Neuronal stem cell (in vitro differentiated cells): Measurements from ENCODE around the gene TPST2.

Source experiments
- DNase-seq: peaks from one replicate; pipeline ENCODE4 v3.0.0-alpha.2; 2013; ENCODE audit warnings: low spot score
- H2AFZ ChIP-seq: one replicate; pipeline ENCODE4 v1.6.1; 2013; ENCODE audit warnings: mild to moderate bottlenecking, low read length, inconsistent platforms
- H2AK5ac ChIP-seq: 2 replicates; pipeline ENCODE4 v1.6.1; 2013; ENCODE audit warnings: low read depth, mild to moderate bottlenecking, inconsistent platforms, low read length, moderate library complexity, mixed read lengths
- H2BK120ac ChIP-seq: 2 replicates; pipeline ENCODE4 v1.6.1; 2013; ENCODE audit warnings: low read depth, mild to moderate bottlenecking, inconsistent platforms, low read length, moderate library complexity, mixed read lengths
- H2BK12ac ChIP-seq: one replicate; pipeline ENCODE4 v1.6.1; 2013; ENCODE audit warnings: low read length, inconsistent platforms
- H2BK15ac ChIP-seq: 2 replicates; pipeline ENCODE4 v1.6.1; 2013; ENCODE audit warnings: mild to moderate bottlenecking, low read length, inconsistent platforms, mixed read lengths
- H2BK5ac ChIP-seq: one replicate; pipeline ENCODE4 v1.6.1; 2013; ENCODE audit warnings: inconsistent platforms, mild to moderate bottlenecking, low read length, moderate library complexity
- H3K14ac ChIP-seq: one replicate; pipeline ENCODE4 v1.6.1; 2013; ENCODE audit warnings: low read length, inconsistent platforms
- H3K18ac ChIP-seq: 2 replicates; pipeline ENCODE4 v1.6.1; 2013; ENCODE audit warnings: low read length, inconsistent platforms
- H3K23ac ChIP-seq: 2 replicates; pipeline ENCODE4 v1.6.1; 2013; ENCODE audit warnings: low read depth, mild to moderate bottlenecking, mixed read lengths, low read length, inconsistent platforms; ENCODE audit not compliant: poor library complexity
- H3K27ac ChIP-seq: replicated peaks from 3 replicates; pipeline ENCODE4 v1.5.1; 2013; ENCODE audit warnings: low read length, inconsistent platforms
- H3K27me3 ChIP-seq, 3 experiments: 2 replicates each; pipeline ENCODE4 v1.6.1; 2013; ENCODE audit warnings: low read length in 3 of 3, mild to moderate bottlenecking in 2 of 3, inconsistent platforms in 1 of 3, low read depth in 1 of 3, mixed read lengths in 1 of 3, moderate library complexity in 1 of 3; ENCODE audit not compliant: control insufficient read depth in 3 of 3, insufficient read depth in 3 of 3
- H3K36me3 ChIP-seq, 2 donors: replicated peaks in 1 of 2; 2 replicates each; pipeline ENCODE4 v1.6.1; 2013; ENCODE audit warnings: low read length in 2 of 2; ENCODE audit not compliant: control insufficient read depth in 2 of 2, insufficient read depth in 2 of 2
- H3K4ac ChIP-seq: 2 replicates; pipeline ENCODE4 v1.6.1; 2013; ENCODE audit warnings: inconsistent platforms, mild to moderate bottlenecking, low read length, moderate library complexity
- H3K4me1 ChIP-seq, 2 donors: 1 replicate in 1 of 2; 2 replicates in 1 of 2; pipeline ENCODE4 v1.6.1; 2013; ENCODE audit warnings: low read length in 2 of 2, low read depth in 1 of 2; ENCODE audit not compliant: control insufficient read depth in 2 of 2, insufficient read depth in 1 of 2
- H3K4me2 ChIP-seq: one replicate; pipeline ENCODE4 v1.6.1; 2013; ENCODE audit warnings: mild to moderate bottlenecking, low read length, inconsistent platforms; ENCODE audit not compliant: insufficient read depth, poor library complexity, severe bottlenecking
- H3K4me3 ChIP-seq, 2 donors: 2 replicates each; pipeline ENCODE4 v1.5.1; 2013; ENCODE audit warnings: low read length in 2 of 2, mild to moderate bottlenecking in 2 of 2, inconsistent platforms in 1 of 2, moderate library complexity in 1 of 2
- H3K79me1 ChIP-seq: one replicate; pipeline ENCODE4 v1.6.1; 2013; ENCODE audit warnings: low read depth, mild to moderate bottlenecking, inconsistent platforms, low read length, moderate library complexity
- H3K9ac ChIP-seq: one replicate; pipeline ENCODE4 v1.6.1; 2013; ENCODE audit warnings: mild to moderate bottlenecking, low read depth, low read length, inconsistent platforms; ENCODE audit not compliant: poor library complexity
- H3K9me3 ChIP-seq, 2 donors: replicated peaks in 1 of 2; 2 replicates each; pipeline versions ENCODE3 to v1.6.1; 2013; ENCODE audit warnings: low read length in 2 of 2, mild to moderate bottlenecking in 2 of 2, inconsistent platforms in 1 of 2, low read depth in 1 of 2, mixed read lengths in 1 of 2, moderate library complexity in 1 of 2; ENCODE audit not compliant: control insufficient read depth in 2 of 2, insufficient read depth in 1 of 2
- H4K8ac ChIP-seq: one replicate; pipeline ENCODE4 v1.6.1; 2013; ENCODE audit warnings: low read depth, mild to moderate bottlenecking, inconsistent platforms, low read length, moderate library complexity
- H4K91ac ChIP-seq: one replicate; pipeline ENCODE4 v1.6.1; 2013; ENCODE audit warnings: low read length, low read depth, mild to moderate bottlenecking, inconsistent platforms; ENCODE audit not compliant: poor library complexity
- WGBS, 2 donors: extraction: QIAGEN DNeasy Blood & Tissue Kit; methylation state at CpG; one replicate each; pipeline ENCODE4 v1.1.7; 2013; ENCODE audit warnings: missing lambda C conversion rate in 2 of 2, mixed read lengths in 1 of 2; ENCODE audit not compliant: insufficient read length in 2 of 2, insufficient replicate concordance in 1 of 2; ENCODE audit errors: extremely low coverage in 2 of 2; 5-methylcytosine and 5-hydroxymethylcytosine counted together

Gene TPST2

DNA sequence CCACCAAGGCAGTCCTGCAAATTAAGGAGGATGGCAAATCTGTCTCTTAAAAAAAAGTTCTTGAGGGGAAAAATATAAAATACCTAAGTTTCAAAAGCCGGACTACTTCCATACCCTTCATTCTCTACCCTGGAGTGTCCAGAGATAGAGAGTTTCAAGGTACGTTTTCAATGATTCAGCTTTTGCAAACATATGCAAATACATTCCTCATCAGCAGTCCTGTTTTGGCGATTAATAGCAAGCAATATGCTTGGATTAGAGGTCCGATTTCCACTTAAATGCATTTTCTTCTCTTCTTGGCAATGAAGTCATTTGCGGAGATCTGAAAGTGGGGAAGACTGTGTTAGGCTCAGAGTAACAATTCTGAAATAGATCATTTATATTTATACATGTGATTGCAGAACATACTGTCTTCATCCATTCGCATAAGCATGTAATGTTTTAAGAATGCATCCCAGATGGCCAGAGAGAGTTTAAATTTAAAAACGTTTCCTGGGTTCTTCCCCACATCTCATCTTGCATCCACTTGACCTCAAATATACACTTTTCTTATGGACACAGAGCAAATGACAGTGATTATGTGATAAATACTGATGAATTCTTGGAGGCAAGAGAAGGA is 63.9 kb downstream of the TPST2 start:
- DNase-seq: no peak
- no peak overlapping the region for H3K27ac ChIP-seq
- H2BK15ac ChIP-seq: no peak overlapping the region
- H3K14ac ChIP-seq: no peak overlapping the region
- no peak overlapping the region for H3K9ac ChIP-seq
- no peak overlapping the region for H4K8ac ChIP-seq
- H3K4me1 ChIP-seq: no peaks in the 10 kb centered on the region
- H3K4ac ChIP-seq: no peak overlapping the region
- no peak overlapping the region for H2AFZ ChIP-seq
- H2BK5ac ChIP-seq: no peak overlapping the region
- no peak overlapping the region for H3K23ac ChIP-seq
- no peak overlapping the region for H2BK12ac ChIP-seq
- H3K36me3 ChIP-seq: peaks cover 3 to 83% of the 10 kb centered on the region in 2 donors
- no peaks in the 10 kb centered on the region for H3K9me3 ChIP-seq
- no peak overlapping the region for H3K4me3 ChIP-seq
- no peaks in the 10 kb centered on the region for H3K79me1 ChIP-seq
- no peak overlapping the region for H2AK5ac ChIP-seq
- H3K18ac ChIP-seq: no peak overlapping the region
- no peaks in the 10 kb centered on the region for H3K27me3 ChIP-seq
- no peak overlapping the region for H2BK120ac ChIP-seq
- WGBS, 2 donors: no CpG with 5 or more reads among the region's 7 CpGs
- no peak overlapping the region for H3K4me2 ChIP-seq
- no peak overlapping the region for H4K91ac ChIP-seq

DNA sequence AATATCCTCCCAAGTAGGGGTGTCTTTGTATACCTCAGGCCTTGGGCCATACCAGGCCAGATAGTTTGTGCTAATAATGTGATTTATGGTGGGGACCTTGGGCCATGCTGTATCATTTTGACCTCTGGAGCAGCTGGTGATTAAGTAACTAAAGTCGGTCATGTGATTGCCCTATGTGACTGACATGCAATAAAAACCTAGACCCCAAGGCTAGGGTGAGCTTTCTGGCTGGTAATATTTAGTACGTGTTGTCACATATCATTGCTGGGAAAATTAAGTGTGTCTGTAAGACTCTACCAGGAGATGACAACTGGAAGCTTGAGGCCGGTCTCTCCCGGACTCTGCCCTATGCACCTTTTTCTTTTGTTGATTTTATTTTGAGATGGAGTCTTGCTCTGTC is 65.1 kb downstream of the TPST2 start:
- no peak overlapping the region for H3K4me3 ChIP-seq
- no peak overlapping the region for H2BK12ac ChIP-seq
- no peak overlapping the region for H3K23ac ChIP-seq
- no peak overlapping the region for H2BK5ac ChIP-seq
- no peaks in the 10 kb centered on the region for H3K4me1 ChIP-seq
- no peak overlapping the region for H2BK15ac ChIP-seq
- no peak overlapping the region for H3K14ac ChIP-seq
- H3K36me3 ChIP-seq: peaks cover 1 to 73% of the 10 kb centered on the region in 2 donors
- H3K27me3 ChIP-seq: no peaks in the 10 kb centered on the region
- H3K9me3 ChIP-seq: no peaks in the 10 kb centered on the region
- no CpG with 5 or more reads among the region's 4 CpGs for WGBS, 2 donors
- H2AFZ ChIP-seq: no peak overlapping the region
- H4K8ac ChIP-seq: no peak overlapping the region
- H3K9ac ChIP-seq: no peak overlapping the region
- DNase-seq: no peak
- no peak overlapping the region for H3K27ac ChIP-seq
- H3K4me2 ChIP-seq: no peak overlapping the region
- H2BK120ac ChIP-seq: no peak overlapping the region
- H2AK5ac ChIP-seq: no peak overlapping the region
- no peak overlapping the region for H4K91ac ChIP-seq
- H3K79me1 ChIP-seq: no peaks in the 10 kb centered on the region
- no peak overlapping the region for H3K4ac ChIP-seq
- no peak overlapping the region for H3K18ac ChIP-seq

DNA sequence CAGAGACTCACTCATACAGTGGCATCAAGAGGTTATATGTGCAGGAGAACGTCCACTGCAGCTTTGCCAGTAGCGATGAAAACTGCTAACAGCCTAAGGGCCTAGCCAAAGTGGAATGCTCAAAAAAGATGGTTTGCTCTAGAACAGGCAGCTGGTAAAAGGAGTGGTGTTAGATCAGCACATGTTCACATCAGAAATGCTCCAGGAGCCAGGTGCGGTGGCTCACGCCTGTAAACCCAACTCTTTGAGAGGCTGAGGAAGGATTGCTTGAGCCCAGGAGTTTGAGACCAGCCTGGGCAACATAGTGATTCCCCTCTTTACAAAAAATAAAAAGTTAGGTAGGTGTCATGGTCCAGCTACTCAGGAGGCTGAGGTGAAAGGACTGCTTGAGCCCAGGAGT is 67.3 kb downstream of the TPST2 start:
- Histone ChIP-seq H2AFZ (no peak overlapping the region), H4K91ac (no peak overlapping the region), H2AK5ac (no peak overlapping the region), H3K9ac (no peak overlapping the region), H2BK12ac (no peak overlapping the region), H2BK15ac (no peak overlapping the region), H2BK120ac (no peak overlapping the region), H3K4me1 (no peaks in the 10 kb centered on the region), H3K9me3 (no peaks in the 10 kb centered on the region), H2BK5ac (no peak overlapping the region), H3K23ac (no peak overlapping the region), H3K14ac (no peak overlapping the region), H3K4me3 (no peak overlapping the region), H3K79me1 (peaks cover 2% of the 10 kb centered on the region), H3K4me2 (no peak overlapping the region), H3K18ac (no peak overlapping the region), H3K36me3 (peaks cover 0 to 53% of the 10 kb centered on the region in 2 donors), H3K4ac (no peak overlapping the region), H4K8ac (no peak overlapping the region), H3K27ac (no peak overlapping the region), H3K27me3 (no peaks in the 10 kb centered on the region)
- no peak for DNase-seq
- no CpG with 5 or more reads among the region's 4 CpGs for WGBS, 2 donors

DNA sequence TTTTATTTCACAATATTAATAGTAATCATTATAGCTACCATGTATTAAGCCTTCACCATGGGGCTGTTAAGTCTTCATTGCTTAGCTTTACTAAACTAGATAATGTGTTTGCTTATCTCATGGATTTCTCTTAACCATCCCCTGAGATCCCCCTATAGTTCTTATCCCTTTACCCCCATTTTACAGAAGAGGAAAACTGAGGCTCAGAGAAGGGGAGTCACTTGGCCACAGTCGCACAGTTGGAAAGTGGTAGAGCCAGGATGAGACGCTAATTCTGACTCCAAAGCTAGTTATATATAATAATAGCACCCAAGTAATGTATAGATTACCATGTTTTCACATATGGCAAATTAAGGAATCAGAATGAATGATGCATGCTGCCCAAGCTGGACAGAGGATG is 67.9 kb downstream of the TPST2 start:
- H4K91ac ChIP-seq: no peak overlapping the region
- no peaks in the 10 kb centered on the region for H3K27me3 ChIP-seq
- no peak for DNase-seq

More for the DNA sequence above, 67.9 kb downstream of the TPST2 start:
- H4K8ac ChIP-seq: no peak overlapping the region
- H3K14ac ChIP-seq: no peak overlapping the region
- no peak overlapping the region for H2BK15ac ChIP-seq
- no peak overlapping the region for H2BK5ac ChIP-seq
- H2BK120ac ChIP-seq: no peak overlapping the region
- H3K9me3 ChIP-seq: no peaks in the 10 kb centered on the region
- H3K9ac ChIP-seq: no peak overlapping the region
- H3K18ac ChIP-seq: no peak overlapping the region
- WGBS, 2 donors: no CpG with 5 or more reads among the region's 2 CpGs
- no peak overlapping the region for H2BK12ac ChIP-seq
- no peak overlapping the region for H3K4me2 ChIP-seq
- no peak overlapping the region for H3K27ac ChIP-seq
- peaks cover 2% of the 10 kb centered on the region for H3K79me1 ChIP-seq
- H3K4me1 ChIP-seq: no peaks in the 10 kb centered on the region
- no peak overlapping the region for H2AFZ ChIP-seq
- H3K23ac ChIP-seq: no peak overlapping the region
- no peak overlapping the region for H3K4ac ChIP-seq
- H3K4me3 ChIP-seq: no peak overlapping the region
- H2AK5ac ChIP-seq: no peak overlapping the region
- H3K36me3 ChIP-seq: peaks cover 0 to 47% of the 10 kb centered on the region in 2 donors
